CD4-positive, alpha-beta T cell treated with Interleukin-10 for 1 hour (primary cell): ENCODE results near the gene TRHDE.

ENCODE experiments used
- DNase-seq: peaks from one replicate; pipeline ENCODE4 v3.0.0-alpha.2; 2020

TRHDE gene

GRCh38 chr12:72275526-72275925 lies 3.4 kb downstream of the TRHDE start:
- no peak for DNase-seq

- DNase-seq = no peak
Observed at GRCh38 chr12:72276181-72276805, 4.1 kb downstream of the TRHDE start.

GRCh38 chr12:72277415-72277814 lies 5.2 kb downstream of the TRHDE start:
- no peak for DNase-seq

DNA sequence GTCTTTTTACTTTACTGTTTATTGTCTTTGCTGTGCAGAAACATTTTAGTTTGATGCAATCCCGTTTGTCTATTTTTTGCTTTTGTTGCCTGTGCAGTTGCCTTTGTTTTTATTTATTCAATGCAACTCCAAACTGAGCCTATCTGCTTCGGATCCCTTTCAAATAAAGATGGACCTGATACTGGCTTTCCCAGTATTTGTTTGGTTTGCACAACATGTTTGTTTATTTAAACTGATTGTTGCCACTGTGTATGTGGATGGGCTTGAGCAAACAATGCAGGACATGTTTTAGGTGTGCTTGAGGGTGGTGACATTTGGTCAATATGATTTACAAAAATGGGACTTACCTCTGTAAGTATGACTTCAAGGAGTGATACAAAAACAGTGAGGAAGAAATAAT lies 6.7 kb downstream of the TRHDE start:
- no peak for DNase-seq

DNA sequence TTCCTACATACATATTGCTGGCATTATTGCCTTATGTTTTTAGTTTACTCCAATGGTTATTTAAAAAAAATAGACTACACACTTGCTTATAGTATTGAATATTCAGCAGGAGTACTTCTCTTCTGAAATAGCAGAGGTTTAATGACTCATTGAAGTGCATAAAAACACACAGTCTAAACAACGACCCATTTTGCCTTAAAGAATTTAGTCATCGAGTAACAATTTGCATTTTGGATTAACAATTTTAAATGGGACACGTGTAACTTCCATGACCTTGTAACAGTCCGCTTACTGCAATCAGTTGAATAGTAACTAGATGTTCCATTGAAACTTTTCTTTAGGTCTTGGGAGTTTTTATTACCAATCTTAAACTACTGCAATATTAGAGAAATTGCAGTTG lies 9.0 kb downstream of the TRHDE start:
- DNase-seq = no peak

DNA sequence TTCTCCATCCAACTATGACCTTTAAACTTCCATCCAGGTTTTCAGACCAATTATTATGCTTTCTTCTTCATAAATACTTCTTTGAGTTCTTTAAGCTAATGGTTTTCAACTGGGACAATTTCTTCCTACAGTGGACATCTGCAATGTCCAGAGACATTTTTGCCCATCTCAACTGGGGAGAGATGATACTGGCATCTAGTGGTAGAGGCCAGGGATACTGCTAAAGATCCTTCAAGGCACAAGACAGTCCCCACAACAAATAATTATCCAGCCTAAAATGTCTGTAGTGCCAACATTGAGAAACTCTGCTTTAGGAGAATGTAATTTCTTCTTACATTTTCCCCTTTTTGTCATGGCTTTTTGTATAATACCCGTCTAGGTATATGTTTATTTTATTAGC lies 10.6 kb downstream of the TRHDE start:
- DNase-seq = no peak

- no peak for DNase-seq
Observed at GRCh38 chr12:72285861-72286260, 13.7 kb downstream of the TRHDE start.

- DNase-seq = no peak
Observed at GRCh38 chr12:72286526-72286925, 14.4 kb downstream of the TRHDE start.

GRCh38 chr12:72288436-72288835 lies 16.3 kb downstream of the TRHDE start:
- DNase-seq = no peak

GRCh38 chr12:72288911-72289310 lies 16.7 kb downstream of the TRHDE start:
- no peak for DNase-seq

DNA sequence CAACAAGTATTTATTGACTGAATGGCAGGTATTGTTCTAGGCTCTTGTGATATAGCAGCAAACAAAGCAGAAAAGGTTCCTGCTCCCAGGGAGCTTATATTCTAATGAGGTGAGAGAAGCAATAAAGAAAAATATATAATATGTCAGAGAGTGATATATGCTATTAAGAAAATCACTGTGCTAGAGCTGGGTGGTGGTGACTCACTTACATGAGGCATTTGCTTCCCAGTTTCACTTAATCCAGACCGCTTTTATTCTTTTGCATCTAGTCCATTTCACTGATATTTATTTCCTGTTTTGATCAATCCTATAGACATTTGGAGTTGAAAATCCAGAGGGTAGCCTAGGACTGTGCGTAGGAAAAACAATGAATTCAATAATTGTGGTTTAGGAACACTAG lies 17.5 kb downstream of the TRHDE start:
- no peak for DNase-seq

DNA sequence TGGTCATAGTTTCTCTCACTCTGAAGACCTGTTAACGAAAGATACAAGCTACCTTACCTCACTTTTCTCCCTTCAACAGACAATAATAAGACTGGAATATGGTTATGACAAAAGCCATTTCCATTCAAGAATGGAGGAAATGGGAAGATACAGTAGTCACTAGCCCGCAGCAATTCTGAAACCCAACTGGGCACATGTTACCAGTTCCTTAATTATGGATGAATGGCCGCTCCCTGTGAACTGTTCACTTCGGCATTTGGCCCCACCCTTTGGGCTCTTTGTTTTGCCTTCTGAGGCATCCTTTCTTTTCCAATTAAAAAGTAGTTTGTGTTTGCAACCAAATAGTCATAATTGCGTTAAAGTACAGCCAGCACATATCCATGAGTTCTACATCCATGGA lies 19.0 kb downstream of the TRHDE start:
- DNase-seq = no peak

- DNase-seq = no peak
Observed at GRCh38 chr12:72293701-72294100, 21.5 kb downstream of the TRHDE start.

DNA sequence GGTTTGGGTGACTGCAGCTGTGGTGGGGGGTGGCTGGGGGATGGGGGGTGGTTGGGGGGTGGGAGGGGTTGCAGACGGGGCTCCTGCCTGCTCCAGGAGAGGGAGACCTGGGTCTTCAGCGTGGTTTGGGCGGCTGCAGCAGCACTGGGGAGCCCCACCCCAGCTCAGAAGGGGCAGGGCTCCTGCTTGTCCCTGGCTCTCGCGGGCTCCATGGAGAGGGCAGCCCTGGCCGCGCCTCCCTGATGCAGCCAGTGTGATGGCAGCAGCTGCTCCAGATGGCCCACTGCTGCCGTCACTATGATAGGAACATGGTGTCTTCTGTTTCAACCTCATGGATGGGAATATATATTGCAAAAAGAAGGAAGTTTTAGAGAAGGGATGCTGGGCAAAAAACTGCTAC lies 22.9 kb downstream of the TRHDE start:
- DNase-seq = no peak

DNA sequence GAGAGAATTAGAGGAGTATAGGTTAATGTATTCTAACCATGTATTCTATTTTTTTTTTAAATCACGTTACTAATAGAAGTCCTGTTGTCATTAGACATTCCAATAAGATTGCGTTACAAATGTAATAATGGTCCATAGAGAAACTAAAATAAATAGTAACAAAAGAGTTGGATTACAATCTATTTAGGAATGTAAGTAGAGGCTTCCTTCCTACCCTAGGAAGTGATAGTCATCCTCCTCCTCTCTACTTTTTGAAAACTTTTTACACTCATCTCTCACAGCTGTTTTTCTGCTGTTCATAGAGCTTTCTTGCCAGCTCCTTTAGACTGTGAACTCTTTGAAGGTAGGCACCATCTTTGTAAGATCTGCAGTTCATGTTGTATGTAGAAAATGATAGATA lies 23.6 kb downstream of the TRHDE start:
- no peak for DNase-seq

GRCh38 chr12:72296389-72296788 lies 24.2 kb downstream of the TRHDE start:
- no peak for DNase-seq

DNA sequence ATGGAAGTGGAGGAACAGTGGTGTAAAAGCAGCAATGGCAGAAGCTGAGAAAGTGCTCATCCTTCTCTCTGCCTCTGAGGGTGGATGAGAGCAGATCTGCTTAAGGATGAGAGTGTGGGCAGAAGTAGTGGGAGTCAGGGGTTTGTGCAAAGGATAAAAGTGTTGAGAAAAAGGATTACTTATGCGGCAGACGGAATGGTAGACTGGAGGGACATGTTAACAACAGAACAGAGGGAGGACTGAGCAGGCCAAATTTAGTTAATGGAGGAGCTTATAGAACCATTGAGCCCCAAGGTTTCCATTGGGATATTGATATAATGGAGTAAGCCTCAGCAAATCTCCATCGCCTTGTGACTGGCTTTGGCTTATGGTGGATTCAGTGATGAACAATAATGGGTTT lies 25.5 kb downstream of the TRHDE start:
- DNase-seq = no peak

DNA sequence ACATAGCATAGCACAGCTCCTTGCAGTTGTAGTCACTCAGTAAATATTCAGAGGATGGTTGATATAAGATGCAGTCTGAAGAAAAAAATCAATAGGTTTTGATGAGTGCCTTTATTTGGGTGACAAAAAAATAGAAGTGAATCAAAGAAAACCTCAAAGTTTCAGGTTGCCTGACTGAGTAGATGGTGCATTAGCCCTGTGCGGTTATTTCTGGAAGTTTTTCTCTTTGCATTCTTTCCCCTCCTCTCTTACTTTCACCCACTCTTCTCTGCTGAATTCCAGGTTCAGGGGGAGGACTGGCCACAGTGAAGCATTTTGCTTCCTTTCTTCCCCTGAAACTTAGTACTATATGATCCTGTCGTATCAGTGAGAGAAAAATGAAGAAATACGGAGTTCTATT lies 28.6 kb downstream of the TRHDE start:
- no peak for DNase-seq

DNA sequence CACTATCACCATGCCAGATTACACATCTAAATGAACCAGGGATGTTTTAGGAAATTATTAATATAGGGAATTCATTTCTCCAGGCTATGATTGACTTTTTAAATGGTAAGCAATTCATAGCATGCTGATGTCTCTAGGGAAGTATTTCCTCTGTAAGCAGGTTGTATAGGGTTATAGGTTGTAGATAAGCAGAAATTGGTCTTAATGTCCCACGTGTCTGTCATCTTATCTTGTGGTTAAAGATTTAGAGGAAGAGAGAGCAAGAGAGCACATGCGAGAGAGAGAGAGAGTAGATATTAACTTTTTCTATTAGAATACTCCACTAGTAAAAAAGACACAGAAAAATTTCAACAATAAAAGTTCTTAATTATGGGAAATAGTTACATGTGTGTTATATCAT lies 32.6 kb downstream of the TRHDE start:
- DNase-seq = no peak

- DNase-seq = no peak
Observed at GRCh38 chr12:72307229-72307628, 35.1 kb downstream of the TRHDE start.

- no peak for DNase-seq
Observed at GRCh38 chr12:72311946-72312345, 39.8 kb downstream of the TRHDE start.

GRCh38 chr12:72313806-72314205 lies 41.6 kb downstream of the TRHDE start:
- no peak for DNase-seq

- DNase-seq = no peak
Observed at GRCh38 chr12:72315858-72316257, 43.7 kb downstream of the TRHDE start.

DNA sequence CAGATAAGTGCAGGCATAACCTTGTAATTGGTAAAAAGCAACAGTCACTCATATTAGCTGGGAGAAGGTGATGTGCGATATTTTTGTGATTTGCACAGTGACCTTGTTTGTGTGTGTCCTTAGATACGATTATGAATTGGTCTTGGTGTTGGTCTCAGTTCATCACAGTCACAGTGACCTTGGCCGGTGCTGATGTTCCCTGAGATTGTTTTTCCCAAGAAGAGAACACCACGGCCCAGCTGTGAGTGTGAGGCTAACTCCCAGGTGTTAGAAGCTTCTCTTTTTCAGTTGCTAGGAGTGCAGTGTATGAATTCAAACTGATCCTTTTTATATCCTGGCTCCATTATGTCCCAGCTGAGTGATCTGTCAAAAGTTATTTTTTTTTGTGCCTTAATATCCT lies 46.2 kb downstream of the TRHDE start:
- no peak for DNase-seq

GRCh38 chr12:72323881-72324280 lies 51.7 kb downstream of the TRHDE start:
- DNase-seq = no peak

- no peak for DNase-seq
Observed at GRCh38 chr12:72330301-72330700, 58.1 kb downstream of the TRHDE start.
